Smooth muscle cell (in vitro differentiated cells): ENCODE measurements around the gene TREML1. TPM values are rescaled to one million over a fixed set of nuclear protein-coding genes. Genes with fewer than 3 reads are reported as not detected.

Experiments
- DNase-seq: peaks from one replicate; lab custom pipeline; 2025; ENCODE audit not compliant: unreplicated experiment; lab: John Stamatoyannopoulos, UW
- H2AFZ ChIP-seq: fragments of 200-600 bp; sonication (generic); 2 replicates; pipeline ENCODE4 v1.6.0; 2016; ENCODE audit warnings: antibody characterized with exemption, low read depth, mild to moderate bottlenecking
- H3F3A ChIP-seq: fragments of 200-600 bp; sonication (generic); 2 replicates; pipeline ENCODE4 v1.6.0; 2017; ENCODE audit warnings: antibody characterized with exemption, low read depth
- H3K27ac ChIP-seq: fragments of 200-600 bp; sonication (generic); 2 replicates; pipeline ENCODE4 v1.5.1; 2016; ENCODE audit warnings: low read depth, mild to moderate bottlenecking
- H3K27me3 ChIP-seq: fragments of 200-600 bp; sonication (generic); 2 replicates; pipeline ENCODE4 v1.6.1; 2016; ENCODE audit warnings: low read depth, mild to moderate bottlenecking
- H3K36me3 ChIP-seq: fragments of 200-600 bp; sonication (generic); 2 replicates; pipeline ENCODE4 v1.5.1; 2016; ENCODE audit warnings: low read depth
- H3K4me1 ChIP-seq: fragments of 200-600 bp; sonication (generic); 2 replicates; pipeline ENCODE4 v1.5.1; 2016; ENCODE audit warnings: low read depth
- H3K4me2 ChIP-seq: fragments of 200-600 bp; sonication (generic); 2 replicates; pipeline ENCODE4 v1.6.0; 2016; ENCODE audit warnings: mild to moderate bottlenecking
- H3K4me3 ChIP-seq: fragments of 200-600 bp; sonication (generic); 2 replicates; pipeline ENCODE4 v1.5.1; 2016; ENCODE audit warnings: mild to moderate bottlenecking
- H3K79me2 ChIP-seq: fragments of 200-600 bp; sonication (generic); 2 replicates; pipeline ENCODE4 v1.6.0; 2016; ENCODE audit warnings: low read depth, mild to moderate bottlenecking
- H3K9ac ChIP-seq: fragments of 200-600 bp; sonication (generic); 2 replicates; pipeline ENCODE4 v1.6.0; 2016; ENCODE audit warnings: low read depth
- H3K9me3 ChIP-seq: fragments of 200-600 bp; sonication (generic); replicated peaks from 2 replicates; pipeline ENCODE4 v1.5.1; 2016; ENCODE audit warnings: low read depth
- H4K20me1 ChIP-seq: fragments of 200-600 bp; sonication (generic); 2 replicates; pipeline ENCODE4 v1.6.0; 2016; ENCODE audit warnings: low read depth
- WGBS: methylation state at CpG from one replicate; pipeline ENCODE4 v1.1.7; 2016; ENCODE audit warnings: low lambda C conversion rate; 5-methylcytosine and 5-hydroxymethylcytosine counted together
- polyA plus RNA-seq: library from polyadenylated mRNA; unstranded; fragments of >200 nt; fragmentation: Nextera tagmentation; extraction: Ambion mirVana; gene quantifications from 2 replicates; pipeline ENCODE4 v1.2.1, GENCODE V29; 2016
- total RNA-seq: library from RNA; depleted of rRNA; stranded (reverse); fragments of >200 nt; gene quantifications from 2 replicates; pipeline ENCODE4 v1.2.3, GENCODE V29; 2014
- TF ChIP-seq, protein P1 (sequence below): fragments of 200-600 bp; sonication (generic); IDR thresholded peaks from 2 replicates; pipeline ENCODE4 v1.5.1; 2017; ENCODE audit warnings: borderline replicate concordance, mild to moderate bottlenecking, antibody characterized with exemption; ENCODE audit not compliant: insufficient read depth, poor library complexity, severe bottlenecking

The TREML1 gene
- total and polyA plus RNA-seq, 2 experiments from 2014 or later: not detected

DNA sequence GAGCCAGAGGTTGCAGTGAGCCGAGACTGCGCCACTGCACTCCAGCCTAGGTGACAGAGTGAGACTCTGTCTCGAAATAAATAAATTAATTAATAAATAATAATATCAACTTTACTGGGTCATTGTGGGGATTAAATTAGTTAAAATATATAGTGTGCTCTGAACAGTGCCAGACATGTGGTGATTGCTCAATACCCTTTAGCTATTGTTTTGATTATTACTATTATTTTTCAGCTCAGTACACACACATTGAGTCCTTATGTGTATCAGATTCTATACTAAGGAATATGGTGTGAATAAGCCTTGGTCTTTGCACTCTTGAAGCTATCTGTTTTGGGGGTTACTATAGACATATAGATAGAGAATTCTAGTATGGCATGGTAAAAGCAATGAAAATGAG, 28.9 kb downstream of the TREML1 start:
- WGBS: 97% methylated on average over 3 of the region's 3 CpGs
- Histone ChIP-seq H3K79me2 (no peaks in the 10 kb centered on the region), H3K9ac (no peak overlapping the region), H3K4me3 (no peak overlapping the region), H3K4me2 (no peak overlapping the region), H4K20me1 (no peaks in the 10 kb centered on the region), H2AFZ (no peak overlapping the region), H3F3A (no peaks in the 10 kb centered on the region), H3K4me1 (no peaks in the 10 kb centered on the region), H3K9me3 (no peaks in the 10 kb centered on the region), H3K27ac (no peak overlapping the region), H3K27me3 (no peaks in the 10 kb centered on the region), H3K36me3 (no peaks in the 10 kb centered on the region)
- TF ChIP-seq, protein P1, sequence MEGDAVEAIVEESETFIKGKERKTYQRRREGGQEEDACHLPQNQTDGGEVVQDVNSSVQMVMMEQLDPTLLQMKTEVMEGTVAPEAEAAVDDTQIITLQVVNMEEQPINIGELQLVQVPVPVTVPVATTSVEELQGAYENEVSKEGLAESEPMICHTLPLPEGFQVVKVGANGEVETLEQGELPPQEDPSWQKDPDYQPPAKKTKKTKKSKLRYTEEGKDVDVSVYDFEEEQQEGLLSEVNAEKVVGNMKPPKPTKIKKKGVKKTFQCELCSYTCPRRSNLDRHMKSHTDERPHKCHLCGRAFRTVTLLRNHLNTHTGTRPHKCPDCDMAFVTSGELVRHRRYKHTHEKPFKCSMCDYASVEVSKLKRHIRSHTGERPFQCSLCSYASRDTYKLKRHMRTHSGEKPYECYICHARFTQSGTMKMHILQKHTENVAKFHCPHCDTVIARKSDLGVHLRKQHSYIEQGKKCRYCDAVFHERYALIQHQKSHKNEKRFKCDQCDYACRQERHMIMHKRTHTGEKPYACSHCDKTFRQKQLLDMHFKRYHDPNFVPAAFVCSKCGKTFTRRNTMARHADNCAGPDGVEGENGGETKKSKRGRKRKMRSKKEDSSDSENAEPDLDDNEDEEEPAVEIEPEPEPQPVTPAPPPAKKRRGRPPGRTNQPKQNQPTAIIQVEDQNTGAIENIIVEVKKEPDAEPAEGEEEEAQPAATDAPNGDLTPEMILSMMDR: no peak
- DNase-seq: no peak

DNA sequence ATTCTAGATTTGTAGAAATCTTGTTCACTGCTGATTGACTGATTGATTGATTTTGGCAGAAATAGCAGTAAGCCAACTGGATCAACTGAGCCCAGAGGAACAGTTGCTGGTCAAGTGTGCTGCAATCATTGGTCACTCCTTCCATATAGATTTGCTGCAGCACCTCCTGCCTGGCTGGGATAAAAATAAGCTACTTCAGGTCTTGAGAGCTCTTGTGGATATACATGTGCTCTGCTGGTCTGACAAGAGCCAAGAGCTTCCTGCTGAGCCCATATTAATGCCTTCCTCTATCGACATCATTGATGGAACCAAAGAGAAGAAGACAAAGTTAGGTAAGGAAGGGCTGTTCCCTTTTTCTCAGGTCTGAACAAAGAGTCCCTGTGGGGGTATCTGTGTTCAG, 31.2 kb downstream of the TREML1 start:
- H3K4me3 ChIP-seq: no peak overlapping the region
- no peak for DNase-seq

DNA sequence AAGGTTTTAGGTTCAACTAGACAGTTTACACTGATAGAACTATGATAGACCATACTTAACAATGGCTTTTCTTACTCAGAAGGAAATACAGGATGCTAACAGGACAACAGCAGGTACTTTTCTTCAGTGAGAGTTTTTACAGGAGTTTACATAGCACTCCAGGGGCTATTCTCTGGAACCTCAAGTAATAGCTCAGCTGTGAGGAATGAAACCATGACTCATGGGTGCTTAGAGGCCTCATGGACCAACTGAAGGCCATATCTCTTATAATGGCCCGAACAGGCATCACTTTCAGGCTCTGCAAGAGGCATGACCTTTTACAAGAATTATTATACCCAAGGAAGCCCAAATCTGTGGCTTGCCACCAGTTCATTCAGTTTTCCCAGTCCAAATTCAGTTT, 31.8 kb downstream of the TREML1 start:
- H2AFZ ChIP-seq: no peak overlapping the region
- no peaks in the 10 kb centered on the region for H3K36me3 ChIP-seq
- no peaks in the 10 kb centered on the region for H3K27me3 ChIP-seq
- H3K79me2 ChIP-seq: no peaks in the 10 kb centered on the region
- no peaks in the 10 kb centered on the region for H3K9me3 ChIP-seq
- no peak overlapping the region for H3K27ac ChIP-seq
- no peaks in the 10 kb centered on the region for H4K20me1 ChIP-seq
- no peak for DNase-seq
- no peak overlapping the region for H3K4me2 ChIP-seq
- H3K4me3 ChIP-seq: no peak overlapping the region
- H3K4me1 ChIP-seq: no peaks in the 10 kb centered on the region
- no peaks in the 10 kb centered on the region for H3F3A ChIP-seq
- no peak overlapping the region for H3K9ac ChIP-seq
- 61% methylated on average over 1 of the region's 1 CpG for WGBS
- TF ChIP-seq, protein P1: no peak

More for the DNA sequence above, 31.2 kb downstream of the TREML1 start:
- Histone ChIP-seq H3K4me2 (no peak overlapping the region), H2AFZ (no peak overlapping the region), H3K4me1 (no peaks in the 10 kb centered on the region), H3K9me3 (no peaks in the 10 kb centered on the region), H3K36me3 (no peaks in the 10 kb centered on the region), H3K79me2 (no peaks in the 10 kb centered on the region), H3K27ac (no peak overlapping the region), H3K9ac (no peak overlapping the region), H3K27me3 (no peaks in the 10 kb centered on the region), H3F3A (no peaks in the 10 kb centered on the region), H4K20me1 (no peaks in the 10 kb centered on the region)
- WGBS: 85% methylated on average over 1 of the region's 1 CpG
- TF ChIP-seq, protein P1: no peak

DNA sequence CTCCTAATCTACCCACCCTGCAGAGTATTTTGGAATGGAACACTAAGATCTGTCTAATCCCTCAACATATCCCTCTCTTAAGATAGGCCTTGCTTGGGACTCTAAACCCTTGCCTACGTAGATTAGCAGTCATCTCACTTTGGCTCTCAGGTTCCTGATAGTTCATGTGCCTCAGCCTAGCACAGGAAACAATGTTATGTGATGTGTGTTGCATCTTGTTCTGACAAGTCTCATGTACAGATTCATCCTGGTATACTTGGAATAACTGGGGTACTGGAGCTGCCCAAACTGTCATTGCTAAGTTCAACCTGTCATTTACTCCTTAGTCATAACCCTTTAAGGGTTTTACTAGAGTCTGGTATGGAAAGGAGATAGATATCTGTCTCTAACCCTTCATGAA, 34.1 kb downstream of the TREML1 start:
- TF ChIP-seq, protein P1: no peak
- DNase-seq: no peak
- Histone ChIP-seq H3K27ac (no peak overlapping the region), H3K79me2 (no peaks in the 10 kb centered on the region), H3K4me3 (no peak overlapping the region), H3K27me3 (no peaks in the 10 kb centered on the region), H3K9ac (no peak overlapping the region), H3K4me2 (no peak overlapping the region), H3K36me3 (no peaks in the 10 kb centered on the region), H4K20me1 (no peaks in the 10 kb centered on the region), H3K4me1 (no peaks in the 10 kb centered on the region), H3F3A (no peaks in the 10 kb centered on the region), H2AFZ (no peak overlapping the region), H3K9me3 (no peaks in the 10 kb centered on the region)
- 77% methylated on average over 1 of the region's 1 CpG for WGBS
